ENCODE measurements around the gene HBA1.

DNA sequence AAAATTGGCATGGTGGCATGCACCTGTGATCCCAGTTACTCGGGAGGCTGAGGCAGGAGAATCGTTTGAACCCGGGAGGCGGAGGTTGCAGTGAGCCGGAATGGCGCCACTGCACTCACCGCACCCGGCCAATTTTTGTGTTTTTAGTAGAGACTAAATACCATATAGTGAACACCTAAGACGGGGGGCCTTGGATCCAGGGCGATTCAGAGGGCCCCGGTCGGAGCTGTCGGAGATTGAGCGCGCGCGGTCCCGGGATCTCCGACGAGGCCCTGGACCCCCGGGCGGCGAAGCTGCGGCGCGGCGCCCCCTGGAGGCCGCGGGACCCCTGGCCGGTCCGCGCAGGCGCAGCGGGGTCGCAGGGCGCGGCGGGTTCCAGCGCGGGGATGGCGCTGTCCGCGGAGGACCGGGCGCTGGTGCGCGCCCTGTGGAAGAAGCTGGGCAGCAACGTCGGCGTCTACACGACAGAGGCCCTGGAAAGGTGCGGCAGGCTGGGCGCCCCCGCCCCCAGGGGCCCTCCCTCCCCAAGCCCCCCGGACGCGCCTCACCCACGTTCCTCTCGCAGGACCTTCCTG lies 3.7 kb downstream of the HBA1 start, which contains the start of gene HBQ1:
- TF ChIP-seq CTCF (IDR thresholded peaks at IDR 0.05; ENCODE audit: low read depth, low read length, poor library complexity, severe bottlenecking) (no peak), EZH2phosphoT487 (IDR thresholded peaks at IDR 0.05; ENCODE audit: borderline replicate concordance, low read length) (no peak)

Data from DOHH2 (cell line).